Astrocyte (in vitro differentiated cells and primary cell): Measurements from ENCODE around the gene ABCA6. TPM values are rescaled to one million over a fixed set of nuclear protein-coding genes. Genes with fewer than 3 reads are reported as not detected.
A peak's percentile ranks its signal among the peaks of the same experiment; 100 is the strongest.

Experiments used
- DNase-seq: peaks from one replicate; pipeline ENCODE4 v3.0.0-alpha.2; 2010; ENCODE audit warnings: low read depth
- FAIRE-seq: peaks from 2 replicates; lab custom pipeline; 2011; peaks lifted over from hg19 to GRCh38; lab: Jason Lieb, UNC
- H2AFZ ChIP-seq: 2 replicates; pipeline ENCODE4 v1.6.0; 2012; ENCODE audit warnings: low read depth, low read length, inconsistent platforms
- H3K27ac ChIP-seq: 2 replicates; pipeline ENCODE4 v1.5.1; 2011; ENCODE audit warnings: low read depth, low read length, inconsistent platforms
- H3K27me3 ChIP-seq: 2 replicates; pipeline ENCODE4 v1.6.0; 2011; ENCODE audit warnings: low read length, inconsistent platforms; ENCODE audit not compliant: insufficient read depth
- H3K36me3 ChIP-seq: 2 replicates; pipeline ENCODE4 v1.5.1; 2011; ENCODE audit warnings: low read length, inconsistent platforms; ENCODE audit not compliant: insufficient read depth
- H3K4me1 ChIP-seq: 2 replicates; pipeline ENCODE4 v1.5.1; 2011; ENCODE audit warnings: low read length, inconsistent platforms; ENCODE audit not compliant: insufficient read depth
- H3K4me2 ChIP-seq: 2 replicates; pipeline ENCODE4 v1.6.0; 2012; ENCODE audit warnings: low read length, inconsistent platforms
- H3K4me3 ChIP-seq: 2 replicates; pipeline ENCODE4 v1.5.1; 2011; ENCODE audit warnings: low read depth, mild to moderate bottlenecking, low read length, inconsistent platforms; ENCODE audit not compliant: insufficient read depth
- H3K79me2 ChIP-seq: 2 replicates; pipeline ENCODE4 v1.6.0; 2012; ENCODE audit warnings: mild to moderate bottlenecking, low read length, inconsistent platforms; ENCODE audit not compliant: insufficient read depth
- H3K9ac ChIP-seq: 2 replicates; pipeline ENCODE4 v1.6.0; 2012; ENCODE audit warnings: mild to moderate bottlenecking, low read length, inconsistent platforms
- H3K9me3 ChIP-seq: 2 replicates; pipeline ENCODE4 v1.5.1; 2012; ENCODE audit warnings: low read depth, mild to moderate bottlenecking, low read length, inconsistent platforms; ENCODE audit not compliant: insufficient read depth
- H4K20me1 ChIP-seq: 2 replicates; pipeline ENCODE4 v1.6.0; 2012; ENCODE audit warnings: low read length, inconsistent platforms; ENCODE audit not compliant: insufficient read depth
- H3K27ac Mint-ChIP-seq: one replicate; pipeline ENCODE4 v1.8.0; 2021; ENCODE audit warnings: mild to moderate bottlenecking, mixed read lengths; ENCODE audit not compliant: unreplicated experiment
- H3K27me3 Mint-ChIP-seq: one replicate; pipeline ENCODE4 v1.8.0; 2021; ENCODE audit warnings: low read depth, mixed read lengths; ENCODE audit not compliant: unreplicated experiment
- H3K36me3 Mint-ChIP-seq: one replicate; pipeline ENCODE4 v1.8.0; 2021; ENCODE audit warnings: low read depth, mixed read lengths; ENCODE audit not compliant: unreplicated experiment
- H3K4me1 Mint-ChIP-seq: one replicate; pipeline ENCODE4 v1.8.0; 2021; ENCODE audit warnings: low read depth, mixed read lengths; ENCODE audit not compliant: unreplicated experiment
- H3K4me3 Mint-ChIP-seq: one replicate; pipeline ENCODE4 v1.8.0; 2021; ENCODE audit warnings: mild to moderate bottlenecking, moderate library complexity, mixed read lengths; ENCODE audit not compliant: unreplicated experiment
- H3K9me3 Mint-ChIP-seq: one replicate; pipeline ENCODE4 v1.8.0; 2021; ENCODE audit warnings: mild to moderate bottlenecking, mixed read lengths; ENCODE audit not compliant: unreplicated experiment
- EZH2 ChIP-seq: IDR thresholded peaks from 2 replicates; pipeline ENCODE4 v1.6.1; 2012; ENCODE audit warnings: mild to moderate bottlenecking, low read length, inconsistent platforms; ENCODE audit not compliant: insufficient read depth
- total RNA-seq: library from RNA; stranded (reverse); gene quantifications from 2 replicates; pipeline ENCODE4 v1.2.1, GENCODE V29; 2021
- TF ChIP-seq, protein P1 (sequence below): IDR thresholded peaks from 2 replicates; pipeline ENCODE4 v1.5.1; 2011; ENCODE audit warnings: low read depth, mild to moderate bottlenecking, inconsistent platforms, low read length, moderate library complexity; ENCODE audit not compliant: insufficient read depth

The ABCA6 gene
- total RNA-seq, 1 donor from 2014 or later = not detected

GRCh38 chr17:69050999-69051775, 90.5 kb downstream of the ABCA6 start:
- no peak for TF ChIP-seq EZH2
- Histone ChIP-seq H3K4me2 (no peak overlapping the region), H3K27ac (no peak overlapping the region), H3K79me2 (no peaks in the 10 kb centered on the region), H3K36me3 (no peaks in the 10 kb centered on the region), H4K20me1 (no peaks in the 10 kb centered on the region), H3K4me1 (peaks cover 6% of the 10 kb centered on the region), H3K9ac (no peak overlapping the region), H3K9me3 (no peaks in the 10 kb centered on the region), H3K4me3 (no peak overlapping the region), H3K27me3 (no peaks in the 10 kb centered on the region), H2AFZ (no peak overlapping the region)
- no peaks in the 10 kb centered on the region for H3K36me3 Mint-ChIP-seq
- H3K9me3 Mint-ChIP-seq = peaks cover 2% of the 10 kb centered on the region
- FAIRE-seq (no peak), DNase-seq (peak; percentile 12)
- no peaks in the 10 kb centered on the region for H3K27me3 Mint-ChIP-seq
- H3K4me3 Mint-ChIP-seq = no peak overlapping the region
- H3K27ac Mint-ChIP-seq = no peak overlapping the region
- H3K4me1 Mint-ChIP-seq = peaks cover 15% of the 10 kb centered on the region

GRCh38 chr17:69048634-69049033, 93.1 kb downstream of the ABCA6 start:
- TF ChIP-seq, protein P1, sequence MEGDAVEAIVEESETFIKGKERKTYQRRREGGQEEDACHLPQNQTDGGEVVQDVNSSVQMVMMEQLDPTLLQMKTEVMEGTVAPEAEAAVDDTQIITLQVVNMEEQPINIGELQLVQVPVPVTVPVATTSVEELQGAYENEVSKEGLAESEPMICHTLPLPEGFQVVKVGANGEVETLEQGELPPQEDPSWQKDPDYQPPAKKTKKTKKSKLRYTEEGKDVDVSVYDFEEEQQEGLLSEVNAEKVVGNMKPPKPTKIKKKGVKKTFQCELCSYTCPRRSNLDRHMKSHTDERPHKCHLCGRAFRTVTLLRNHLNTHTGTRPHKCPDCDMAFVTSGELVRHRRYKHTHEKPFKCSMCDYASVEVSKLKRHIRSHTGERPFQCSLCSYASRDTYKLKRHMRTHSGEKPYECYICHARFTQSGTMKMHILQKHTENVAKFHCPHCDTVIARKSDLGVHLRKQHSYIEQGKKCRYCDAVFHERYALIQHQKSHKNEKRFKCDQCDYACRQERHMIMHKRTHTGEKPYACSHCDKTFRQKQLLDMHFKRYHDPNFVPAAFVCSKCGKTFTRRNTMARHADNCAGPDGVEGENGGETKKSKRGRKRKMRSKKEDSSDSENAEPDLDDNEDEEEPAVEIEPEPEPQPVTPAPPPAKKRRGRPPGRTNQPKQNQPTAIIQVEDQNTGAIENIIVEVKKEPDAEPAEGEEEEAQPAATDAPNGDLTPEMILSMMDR = no peak
- TF ChIP-seq EZH2 = no peak

DNA sequence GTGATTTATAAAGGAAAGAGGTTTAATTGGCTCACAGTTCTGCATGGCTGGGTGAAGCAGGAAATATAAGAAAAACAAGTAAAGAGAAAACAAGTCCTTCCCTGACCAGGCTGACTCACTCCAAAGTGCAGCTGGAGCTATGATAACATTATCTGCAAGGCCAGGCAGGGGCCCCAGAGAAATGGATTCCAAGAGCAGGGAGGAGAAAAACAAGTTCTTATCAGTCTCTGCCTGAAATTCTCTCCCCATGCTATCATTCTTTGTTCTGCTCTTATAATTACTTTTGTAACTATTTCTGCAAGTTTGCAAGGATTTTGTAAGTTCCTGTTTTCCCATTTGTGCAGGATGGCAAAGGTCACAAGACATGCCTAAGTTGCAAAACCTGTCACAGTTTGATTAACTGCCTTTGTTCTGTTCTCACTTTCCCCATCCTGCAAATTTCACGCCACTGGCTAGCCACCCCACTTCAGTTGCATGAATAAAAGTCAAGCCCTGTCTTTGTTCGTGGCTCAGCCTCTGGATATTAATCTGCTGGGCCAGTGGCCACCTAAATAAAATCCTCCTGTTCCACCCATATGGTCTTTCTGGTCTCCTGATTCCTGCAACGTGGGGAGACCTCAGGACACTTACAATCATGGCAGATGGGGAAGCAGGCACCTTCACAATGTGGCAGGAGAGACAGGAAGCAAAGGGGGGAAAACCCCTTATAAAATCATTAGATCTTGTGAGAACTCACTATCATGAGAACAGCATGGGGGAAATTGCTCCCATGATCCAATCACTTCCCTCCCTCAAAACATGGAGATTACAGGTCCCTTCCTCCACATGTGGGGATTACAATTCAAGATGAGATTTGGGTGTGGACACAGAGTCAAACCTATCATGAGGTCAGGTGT, 94.1 kb downstream of the ABCA6 start:
- no peaks in the 10 kb centered on the region for H3K79me2 ChIP-seq
- peaks cover 6% of the 10 kb centered on the region for H3K4me1 ChIP-seq
- H4K20me1 ChIP-seq = no peaks in the 10 kb centered on the region
- H3K9me3 ChIP-seq = no peaks in the 10 kb centered on the region
- no peaks in the 10 kb centered on the region for H3K9me3 Mint-ChIP-seq
- peak overlapping the region; percentile 35 for H2AFZ ChIP-seq
- H3K9ac ChIP-seq = no peak overlapping the region
- H3K4me1 Mint-ChIP-seq = peaks cover 15% of the 10 kb centered on the region
- H3K27me3 ChIP-seq = no peaks in the 10 kb centered on the region
- DNase-seq (peak; percentile 89), FAIRE-seq (no peak)
- H3K4me3 ChIP-seq = no peak overlapping the region
- no peaks in the 10 kb centered on the region for H3K27me3 Mint-ChIP-seq
- peak overlapping the region; percentile 4 for H3K27ac Mint-ChIP-seq
- TF ChIP-seq, protein P1 = no peak
- TF ChIP-seq EZH2 = no peak
- peak overlapping the region; percentile 50 for H3K27ac ChIP-seq
- no peak overlapping the region for H3K4me3 Mint-ChIP-seq
- no peaks in the 10 kb centered on the region for H3K36me3 ChIP-seq
- H3K4me2 ChIP-seq = peak overlapping the region; percentile 64
- H3K36me3 Mint-ChIP-seq = no peaks in the 10 kb centered on the region

More at GRCh38 chr17:69048634-69049033, 93.1 kb downstream of the ABCA6 start:
- H3K4me3 ChIP-seq = no peak overlapping the region
- H3K27ac Mint-ChIP-seq = no peak overlapping the region
- FAIRE-seq = no peak
- no peak overlapping the region for H3K27ac ChIP-seq
- no peak overlapping the region for H2AFZ ChIP-seq
- no peaks in the 10 kb centered on the region for H3K27me3 Mint-ChIP-seq
- H3K9ac ChIP-seq = no peak overlapping the region
- H3K36me3 ChIP-seq = no peaks in the 10 kb centered on the region
- no peaks in the 10 kb centered on the region for H3K79me2 ChIP-seq
- no peak overlapping the region for H3K4me3 Mint-ChIP-seq
- H3K36me3 Mint-ChIP-seq = no peaks in the 10 kb centered on the region
- H4K20me1 ChIP-seq = no peaks in the 10 kb centered on the region
- H3K9me3 ChIP-seq = no peaks in the 10 kb centered on the region
- peaks cover 6% of the 10 kb centered on the region for H3K4me1 ChIP-seq
- peaks cover 15% of the 10 kb centered on the region for H3K4me1 Mint-ChIP-seq
- no peaks in the 10 kb centered on the region for H3K27me3 ChIP-seq
- H3K4me2 ChIP-seq = no peak overlapping the region
- no peaks in the 10 kb centered on the region for H3K9me3 Mint-ChIP-seq
- no peak for DNase-seq
